ENCODE results near the gene KIF3A.

KIF3A gene

GRCh38 chr5:132753135-132753987 lies 16.0 kb upstream of the KIF3A start:
- peak; percentile 66 for ATAC-seq
- DNase-seq, result no peak

- no peak for ATAC-seq
- no peak for DNase-seq
These were observed 15.3 kb upstream of the KIF3A start for GRCh38 chr5:132752581-132753125.

GRCh38 chr5:132751971-132752580 lies 14.7 kb upstream of the KIF3A start:
- DNase-seq (no peak), ATAC-seq (no peak)

GRCh38 chr5:132751444-132751843 lies 14.1 kb upstream of the KIF3A start:
- DNase-seq (no peak), ATAC-seq (peak; percentile 22)

GRCh38 chr5:132750471-132751230 lies 13.3 kb upstream of the KIF3A start:
- ATAC-seq (no peak), DNase-seq (no peak)

GRCh38 chr5:132749506-132749905 lies 12.2 kb upstream of the KIF3A start:
- DNase-seq, result no peak
- ATAC-seq, result no peak

GRCh38 chr5:132748522-132749000 lies 11.2 kb upstream of the KIF3A start:
- DNase-seq (no peak), ATAC-seq (no peak)

- ATAC-seq, result peak; percentile 29
These were observed 10.5 kb upstream of the KIF3A start for GRCh38 chr5:132747616-132748440.

GRCh38 chr5:132746954-132747615 lies 9.7 kb upstream of the KIF3A start, which contains the start of gene CCNI2:
Gene CCNI2, plus strand, starts transcription at chr5:132747426. Its CDS starts 70 bp downstream, at chr5:132747496.
- DNase-seq, result peak; percentile 64
- peak; percentile 70 for ATAC-seq

More at GRCh38 chr5:132747616-132748440, 10.5 kb upstream of the KIF3A start:
- peak; percentile 40 for DNase-seq

- ATAC-seq (no peak), DNase-seq (no peak)
These were observed 9.2 kb upstream of the KIF3A start for GRCh38 chr5:132746592-132746953.

- no peak for ATAC-seq
- DNase-seq, result no peak
These were observed 7.3 kb upstream of the KIF3A start for GRCh38 chr5:132744659-132745058.

- DNase-seq (no peak), ATAC-seq (no peak)
These were observed 5.3 kb upstream of the KIF3A start for GRCh38 chr5:132742626-132743025.

GRCh38 chr5:132742158-132742557 lies 4.8 kb upstream of the KIF3A start:
- ATAC-seq (no peak), DNase-seq (no peak)

- ATAC-seq, result no peak
- DNase-seq, result no peak
These were observed 1.9 kb upstream of the KIF3A start for GRCh38 chr5:132739232-132739631.

GRCh38 chr5:132737982-132738681 lies 786 bp upstream of the KIF3A start:
- DNase-seq (no peak), ATAC-seq (no peak)

GRCh38 chr5:132734687-132735086 lies 2.7 kb downstream of the KIF3A start:
- DNase-seq (no peak), ATAC-seq (no peak)

GRCh38 chr5:132733499-132734148 lies 3.7 kb downstream of the KIF3A start:
- ATAC-seq (no peak), DNase-seq (no peak)

GRCh38 chr5:132729896-132730295 lies 7.5 kb downstream of the KIF3A start:
- no peak for ATAC-seq
- no peak for DNase-seq

GRCh38 chr5:132725745-132726144 lies 11.6 kb downstream of the KIF3A start:
- no peak for DNase-seq
- ATAC-seq, result no peak
